Nucleus accumbens (tissue), 56 donors: Measurements from ENCODE around the gene NR2E3.

Source experiments
- DNase-seq, 56 donors: peaks; one replicate each; lab custom pipeline; 2025; lab: John Stamatoyannopoulos, UW

Gene NR2E3

GRCh38 chr15:71789616-71790015 is 20.7 kb upstream of the NR2E3 start:
- DNase-seq, result no peak

- no peak for DNase-seq
Observed at GRCh38 chr15:71790081-71790480, 20.3 kb upstream of the NR2E3 start.

GRCh38 chr15:71791975-71792374 is 18.4 kb upstream of the NR2E3 start:
- DNase-seq, result no peak

GRCh38 chr15:71792521-71792920 is 17.8 kb upstream of the NR2E3 start:
- no peak for DNase-seq

- no peak for DNase-seq
Observed at GRCh38 chr15:71798641-71799040, 11.7 kb upstream of the NR2E3 start.

- DNase-seq, result no peak
Observed at GRCh38 chr15:71800190-71800589, 10.2 kb upstream of the NR2E3 start.

- peak in 22 of 56 donors; percentile 1 to 55 (median 15) for DNase-seq
Observed at GRCh38 chr15:71800835-71801745, 9.3 kb upstream of the NR2E3 start.

GRCh38 chr15:71801935-71802655 is 8.3 kb upstream of the NR2E3 start:
- DNase-seq, result no peak

GRCh38 chr15:71802770-71803169 is 7.6 kb upstream of the NR2E3 start:
- DNase-seq, result no peak

- DNase-seq, result no peak
Observed at GRCh38 chr15:71804226-71804625, 6.1 kb upstream of the NR2E3 start.

- no peak for DNase-seq
Observed at GRCh38 chr15:71804695-71805470, 5.5 kb upstream of the NR2E3 start.

- DNase-seq, result no peak
Observed at GRCh38 chr15:71806452-71806931, 3.9 kb upstream of the NR2E3 start.

GRCh38 chr15:71807125-71807629 is 3.2 kb upstream of the NR2E3 start:
- DNase-seq, result no peak

GRCh38 chr15:71807691-71808091 is 2.7 kb upstream of the NR2E3 start:
- no peak for DNase-seq

- no peak for DNase-seq
Observed at GRCh38 chr15:71808311-71809020, 1.9 kb upstream of the NR2E3 start.

- no peak for DNase-seq
Observed at GRCh38 chr15:71809346-71809745, 1.0 kb upstream of the NR2E3 start.

GRCh38 chr15:71811036-71811736 is 832 bp downstream of the NR2E3 start:
- no peak for DNase-seq

- no peak for DNase-seq
Observed at GRCh38 chr15:71811752-71812735, 1.7 kb downstream of the NR2E3 start.
